Measurements from ENCODE around the gene ACOX3.

Gene ACOX3

GRCh38 chr4:8330821-8331574 is 109.5 kb downstream of the ACOX3 start:
- H3K36me3 ChIP-seq, result no peaks in the 10 kb centered on the region
- H3K9me3 ChIP-seq, result no peaks in the 10 kb centered on the region
- no peaks in the 10 kb centered on the region for H3K27me3 ChIP-seq
- peak; percentile 3 for DNase-seq
- no peak overlapping the region for H3K4me3 ChIP-seq (ENCODE audit: low read depth, low read length)
- no peaks in the 10 kb centered on the region for H3K4me1 ChIP-seq
- TF ChIP-seq, protein P1, sequence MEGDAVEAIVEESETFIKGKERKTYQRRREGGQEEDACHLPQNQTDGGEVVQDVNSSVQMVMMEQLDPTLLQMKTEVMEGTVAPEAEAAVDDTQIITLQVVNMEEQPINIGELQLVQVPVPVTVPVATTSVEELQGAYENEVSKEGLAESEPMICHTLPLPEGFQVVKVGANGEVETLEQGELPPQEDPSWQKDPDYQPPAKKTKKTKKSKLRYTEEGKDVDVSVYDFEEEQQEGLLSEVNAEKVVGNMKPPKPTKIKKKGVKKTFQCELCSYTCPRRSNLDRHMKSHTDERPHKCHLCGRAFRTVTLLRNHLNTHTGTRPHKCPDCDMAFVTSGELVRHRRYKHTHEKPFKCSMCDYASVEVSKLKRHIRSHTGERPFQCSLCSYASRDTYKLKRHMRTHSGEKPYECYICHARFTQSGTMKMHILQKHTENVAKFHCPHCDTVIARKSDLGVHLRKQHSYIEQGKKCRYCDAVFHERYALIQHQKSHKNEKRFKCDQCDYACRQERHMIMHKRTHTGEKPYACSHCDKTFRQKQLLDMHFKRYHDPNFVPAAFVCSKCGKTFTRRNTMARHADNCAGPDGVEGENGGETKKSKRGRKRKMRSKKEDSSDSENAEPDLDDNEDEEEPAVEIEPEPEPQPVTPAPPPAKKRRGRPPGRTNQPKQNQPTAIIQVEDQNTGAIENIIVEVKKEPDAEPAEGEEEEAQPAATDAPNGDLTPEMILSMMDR (IDR thresholded peaks at IDR 0.05; ENCODE audit: low read depth, low read length), result no peak

DNA sequence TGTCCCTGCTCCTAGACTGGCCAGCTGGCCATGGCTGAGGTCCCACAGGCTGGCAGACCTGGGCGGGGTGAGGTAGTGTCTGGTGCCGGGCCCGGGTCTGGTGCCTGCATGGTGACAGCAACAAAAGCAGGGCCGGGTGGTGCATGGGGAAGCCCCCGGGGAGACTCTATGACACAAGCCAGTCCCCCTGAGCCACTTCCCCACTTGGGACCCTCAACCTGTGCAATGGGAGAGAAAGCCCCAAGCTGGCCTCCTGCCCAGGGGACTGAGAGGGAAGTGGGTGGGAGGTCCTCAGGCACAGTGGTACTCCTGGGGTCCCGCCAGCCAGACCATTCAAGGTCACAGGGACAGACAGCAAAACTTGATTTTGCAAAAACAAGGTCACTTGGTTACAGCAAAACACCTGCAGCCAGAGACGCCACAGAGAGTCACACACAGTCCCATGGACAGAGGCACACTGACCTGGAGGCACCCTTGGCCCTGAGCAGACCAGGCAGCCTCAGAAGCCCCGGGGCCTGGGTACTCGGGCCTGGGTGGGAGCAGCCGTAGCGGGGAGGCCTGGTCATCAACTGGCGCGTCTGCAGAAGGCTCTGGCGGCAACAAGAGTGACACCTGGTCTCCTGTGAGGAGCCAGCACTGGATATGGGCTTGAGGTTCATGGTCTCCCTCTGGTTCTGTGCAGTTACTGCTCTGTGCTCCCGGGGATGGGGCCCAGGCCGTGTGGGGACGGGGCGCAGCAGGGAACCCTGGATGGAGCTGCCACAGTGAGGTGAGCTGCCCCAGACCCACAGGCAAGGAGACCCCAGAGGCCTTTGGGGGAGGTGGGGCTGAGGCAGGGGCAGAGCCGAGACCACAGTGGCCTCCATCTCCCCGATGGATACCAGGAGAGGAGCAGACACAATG is 110.4 kb downstream of the ACOX3 start:
- H3K27me3 ChIP-seq, result no peaks in the 10 kb centered on the region
- peak; percentile 11 for DNase-seq

GRCh38 chr4:8329560-8329858 is 111.0 kb downstream of the ACOX3 start:
- Histone ChIP-seq H3K9me3 (no peaks in the 10 kb centered on the region), H3K36me3 (no peaks in the 10 kb centered on the region), H3K4me1 (no peaks in the 10 kb centered on the region), H3K27me3 (no peaks in the 10 kb centered on the region), H3K4me3 (ENCODE audit: low read depth, low read length) (no peak overlapping the region)
- no peak for DNase-seq
- TF ChIP-seq, protein P1 (IDR thresholded peaks at IDR 0.05; ENCODE audit: low read depth, low read length), result no peak

More for the DNA sequence above, 110.4 kb downstream of the ACOX3 start:
- H3K36me3 ChIP-seq, result no peaks in the 10 kb centered on the region
- TF ChIP-seq, protein P1 (IDR thresholded peaks at IDR 0.05; ENCODE audit: low read depth, low read length), result no peak
- H3K4me1 ChIP-seq, result no peaks in the 10 kb centered on the region
- no peak overlapping the region for H3K4me3 ChIP-seq (ENCODE audit: low read depth, low read length)
- no peaks in the 10 kb centered on the region for H3K9me3 ChIP-seq

- Histone ChIP-seq H3K9me3 (no peaks in the 10 kb centered on the region), H3K4me1 (no peaks in the 10 kb centered on the region), H3K4me3 (ENCODE audit: low read depth, low read length) (no peak overlapping the region), H3K36me3 (no peaks in the 10 kb centered on the region), H3K27me3 (no peaks in the 10 kb centered on the region)
- peak; percentile 3 for DNase-seq
- TF ChIP-seq, protein P1 (IDR thresholded peaks at IDR 0.05; ENCODE audit: low read depth, low read length), result no peak
Measured at GRCh38 chr4:8328866-8329559, 111.5 kb downstream of the ACOX3 start.

DNA sequence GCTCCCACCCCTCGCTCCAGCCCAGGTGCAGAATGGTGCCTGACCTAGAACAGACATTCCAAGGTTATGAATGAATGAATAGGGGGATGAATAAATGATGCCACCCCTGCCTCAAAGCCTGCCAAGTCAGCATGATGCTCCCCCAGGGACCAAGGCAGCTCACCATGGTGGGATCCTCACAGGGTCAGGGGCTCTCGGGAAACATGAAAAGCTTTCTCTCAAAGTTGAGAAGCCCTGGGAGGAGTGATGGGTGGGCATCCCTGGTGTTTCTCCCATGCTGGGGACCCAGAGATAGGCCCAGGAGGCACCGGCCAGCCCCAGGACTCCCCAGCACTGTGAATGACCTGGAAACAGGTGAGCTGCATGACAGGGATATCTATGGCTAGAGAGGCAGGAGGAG is 112.1 kb downstream of the ACOX3 start:
- Histone ChIP-seq H3K36me3 (no peaks in the 10 kb centered on the region), H3K4me3 (ENCODE audit: low read depth, low read length) (no peak overlapping the region), H3K9me3 (no peaks in the 10 kb centered on the region; the same call in 1 of the 2 replicates), H3K4me1 (no peaks in the 10 kb centered on the region), H3K27me3 (no peaks in the 10 kb centered on the region)
- TF ChIP-seq, protein P1 (IDR thresholded peaks at IDR 0.05; ENCODE audit: low read depth, low read length), result no peak
- DNase-seq, result peak; percentile 0

Data from BE2C (cell line).